ENCODE measurements around the gene CAMK2A. TPM values are rescaled to one million over a fixed set of nuclear protein-coding genes. Genes with fewer than 3 reads are reported as not detected.

Gene CAMK2A
- polyA plus RNA-seq, 1 donor (not counting 4 experiments of a cell fraction or from before 2014, with no cell fraction given), result 0.05 TPM

DNA sequence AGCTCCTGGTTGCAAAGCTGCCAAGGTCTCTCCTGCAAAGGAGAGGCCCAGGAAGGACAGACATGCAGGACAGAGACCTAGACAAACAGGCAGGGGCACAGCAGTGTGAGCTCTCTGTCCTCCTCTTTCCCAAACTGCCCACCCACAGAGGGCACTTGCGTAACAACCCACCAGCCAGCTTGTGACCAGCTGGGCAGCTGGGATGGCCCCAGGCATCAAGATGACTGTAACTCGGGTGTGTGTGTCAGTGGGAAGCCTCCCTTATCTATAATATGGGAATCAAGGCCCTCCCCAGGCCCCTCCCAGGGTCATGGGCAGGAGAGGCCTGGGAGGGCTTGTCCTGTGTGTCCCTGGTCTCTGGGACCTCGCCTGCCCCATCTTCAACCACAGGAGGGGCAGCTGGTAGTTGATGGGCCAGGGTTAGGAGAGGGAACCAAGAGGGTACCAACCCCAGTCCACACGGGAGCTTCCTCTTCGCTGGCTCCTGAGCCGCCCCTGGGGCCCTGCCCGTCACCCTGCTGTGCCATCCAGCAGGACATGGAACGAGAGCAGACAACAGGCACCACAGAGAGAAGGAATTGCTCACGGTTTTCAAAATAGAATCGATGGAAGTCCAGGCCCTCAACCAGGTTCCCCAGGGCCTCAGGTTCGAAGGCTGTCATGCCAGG, 61.8 kb downstream of the CAMK2A start:
- Histone ChIP-seq H3K9me3 (ENCODE audit: control insufficient read depth, low read depth, low read length) (no peaks in the 10 kb centered on the region), H3K4me2 (ENCODE audit: control insufficient read depth, extremely low read depth, insufficient read depth, low read depth, low read length) (no peak overlapping the region), H3K27ac (ENCODE audit: control insufficient read depth, insufficient read depth, low read length) (no peak overlapping the region), H3K79me2 (ENCODE audit: control insufficient read depth, insufficient read depth, low read length) (no peaks in the 10 kb centered on the region), H3K4me3 (ENCODE audit: control insufficient read depth in 2 of 3, extremely low read depth in 1 of 3, insufficient read depth in 2 of 3, low read depth in 1 of 3, low read length in 3 of 3) (no peak overlapping the region), H4K20me1 (ENCODE audit: control insufficient read depth, extremely low read depth, insufficient read depth, low read length) (no peaks in the 10 kb centered on the region), H3K9me1 (ENCODE audit: control insufficient read depth, extremely low read depth, insufficient read depth, low read length) (no peaks in the 10 kb centered on the region), H3K27me3 (ENCODE audit: control insufficient read depth, extremely low read depth, insufficient read depth, low read length) (no peaks in the 10 kb centered on the region), H3K9ac (ENCODE audit: control insufficient read depth, extremely low read depth, insufficient read depth, low read length) (no peak overlapping the region), H2AFZ (ENCODE audit: control insufficient read depth, low read length) (no peak overlapping the region), H3K36me3 (ENCODE audit: control insufficient read depth in 2 of 2, extremely low read depth in 1 of 2, insufficient read depth in 2 of 2, low read length in 2 of 2) (no peaks in the 10 kb centered on the region), H3K4me1 (ENCODE audit: control insufficient read depth, extremely low read depth, insufficient read depth, low read length) (no peaks in the 10 kb centered on the region)
- TF ChIP-seq, protein P1, sequence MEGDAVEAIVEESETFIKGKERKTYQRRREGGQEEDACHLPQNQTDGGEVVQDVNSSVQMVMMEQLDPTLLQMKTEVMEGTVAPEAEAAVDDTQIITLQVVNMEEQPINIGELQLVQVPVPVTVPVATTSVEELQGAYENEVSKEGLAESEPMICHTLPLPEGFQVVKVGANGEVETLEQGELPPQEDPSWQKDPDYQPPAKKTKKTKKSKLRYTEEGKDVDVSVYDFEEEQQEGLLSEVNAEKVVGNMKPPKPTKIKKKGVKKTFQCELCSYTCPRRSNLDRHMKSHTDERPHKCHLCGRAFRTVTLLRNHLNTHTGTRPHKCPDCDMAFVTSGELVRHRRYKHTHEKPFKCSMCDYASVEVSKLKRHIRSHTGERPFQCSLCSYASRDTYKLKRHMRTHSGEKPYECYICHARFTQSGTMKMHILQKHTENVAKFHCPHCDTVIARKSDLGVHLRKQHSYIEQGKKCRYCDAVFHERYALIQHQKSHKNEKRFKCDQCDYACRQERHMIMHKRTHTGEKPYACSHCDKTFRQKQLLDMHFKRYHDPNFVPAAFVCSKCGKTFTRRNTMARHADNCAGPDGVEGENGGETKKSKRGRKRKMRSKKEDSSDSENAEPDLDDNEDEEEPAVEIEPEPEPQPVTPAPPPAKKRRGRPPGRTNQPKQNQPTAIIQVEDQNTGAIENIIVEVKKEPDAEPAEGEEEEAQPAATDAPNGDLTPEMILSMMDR (optimal IDR thresholded peaks at IDR 0.05 in 1 of 3, IDR thresholded peaks at IDR 0.05 in 1 of 3, conservative IDR thresholded peaks at IDR 0.05 in 1 of 3; ENCODE audit: extremely low read depth in 1 of 3, insufficient read depth in 2 of 3, low read length in 3 of 3), result no peak
- no peak for TF ChIP-seq EZH2 (IDR thresholded peaks at IDR 0.05; ENCODE audit: low read length)
- FAIRE-seq, result no peak
- dilution Hi-C loops (cut with MboI; ENCODE audit: extremely low pct_ligation_motif_present, low sequenced_read_pairs), result no loop called here
- DNase-seq (ENCODE audit: low read depth, low spot score), result no peak

DNA sequence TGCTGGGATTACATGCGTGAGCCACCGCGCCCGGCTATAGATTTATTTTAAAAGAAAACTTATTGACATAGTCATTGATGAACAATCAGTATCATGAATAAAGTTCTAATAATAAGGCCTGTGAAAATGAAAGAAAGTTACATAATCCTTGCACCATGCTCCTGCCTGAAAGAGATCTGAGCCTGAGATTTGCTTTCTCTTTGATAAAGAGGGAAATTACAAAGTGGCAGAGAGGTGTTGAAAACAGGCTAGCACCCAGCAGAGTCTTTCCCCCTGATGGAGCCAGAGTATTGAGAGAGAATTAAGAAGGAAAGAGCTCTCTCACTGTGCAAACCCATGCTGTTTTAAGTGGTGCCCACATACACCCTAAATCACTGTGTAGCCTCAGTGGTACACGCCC, 62.5 kb downstream of the CAMK2A start:
- TF ChIP-seq EZH2 (IDR thresholded peaks at IDR 0.05; ENCODE audit: low read length), result no peak
- TF ChIP-seq, protein P1 (optimal IDR thresholded peaks at IDR 0.05 in 1 of 3, IDR thresholded peaks at IDR 0.05 in 1 of 3, conservative IDR thresholded peaks at IDR 0.05 in 1 of 3; ENCODE audit: extremely low read depth in 1 of 3, insufficient read depth in 2 of 3, low read length in 3 of 3), result no peak
- no peak for DNase-seq (ENCODE audit: low read depth, low spot score)
- FAIRE-seq, result no peak
- Histone ChIP-seq H3K9ac (ENCODE audit: control insufficient read depth, extremely low read depth, insufficient read depth, low read length) (no peak overlapping the region), H3K4me3 (ENCODE audit: control insufficient read depth in 2 of 3, extremely low read depth in 1 of 3, insufficient read depth in 2 of 3, low read depth in 1 of 3, low read length in 3 of 3) (no peak overlapping the region), H3K9me3 (ENCODE audit: control insufficient read depth, low read depth, low read length) (no peaks in the 10 kb centered on the region), H3K27ac (ENCODE audit: control insufficient read depth, insufficient read depth, low read length) (no peak overlapping the region), H2AFZ (ENCODE audit: control insufficient read depth, low read length) (no peak overlapping the region), H3K4me1 (ENCODE audit: control insufficient read depth, extremely low read depth, insufficient read depth, low read length) (no peaks in the 10 kb centered on the region), H3K79me2 (ENCODE audit: control insufficient read depth, insufficient read depth, low read length) (no peaks in the 10 kb centered on the region), H3K27me3 (ENCODE audit: control insufficient read depth, extremely low read depth, insufficient read depth, low read length) (no peaks in the 10 kb centered on the region), H3K4me2 (ENCODE audit: control insufficient read depth, extremely low read depth, insufficient read depth, low read depth, low read length) (no peak overlapping the region), H4K20me1 (ENCODE audit: control insufficient read depth, extremely low read depth, insufficient read depth, low read length) (no peaks in the 10 kb centered on the region), H3K36me3 (ENCODE audit: control insufficient read depth in 2 of 2, extremely low read depth in 1 of 2, insufficient read depth in 2 of 2, low read length in 2 of 2) (no peaks in the 10 kb centered on the region), H3K9me1 (ENCODE audit: control insufficient read depth, extremely low read depth, insufficient read depth, low read length) (no peaks in the 10 kb centered on the region)
- dilution Hi-C loops (cut with MboI; ENCODE audit: extremely low pct_ligation_motif_present, low sequenced_read_pairs), result no loop called here
